LHCN-M2 (cell line): ENCODE data around the gene ZMYND12. TPM values are rescaled to one million over a fixed set of nuclear protein-coding genes. Genes with fewer than 3 reads are reported as not detected.
"Not testable (repeated sequence)": the region's sequence is repeated elsewhere in the genome, so short reads cannot be mapped to it uniquely, and the experiment has no call there.

Source experiments
- DNase-seq: peaks from one replicate; pipeline ENCODE4 v3.0.0-alpha.2; 2012; ENCODE audit warnings: low read depth
- polyA plus RNA-seq: library from polyadenylated mRNA; unstranded; fragments of >200 nt; gene quantifications from one replicate; pipeline ENCODE4 v1.2.1, GENCODE V29; 2012; ENCODE audit warnings: missing spikeins
- total RNA-seq: library from RNA; depleted of rRNA; stranded (reverse); fragments of >200 nt; gene quantifications from 2 replicates; pipeline ENCODE4 v1.2.3, GENCODE V29; 2014; rRNA removed

The ZMYND12 gene, protein sequence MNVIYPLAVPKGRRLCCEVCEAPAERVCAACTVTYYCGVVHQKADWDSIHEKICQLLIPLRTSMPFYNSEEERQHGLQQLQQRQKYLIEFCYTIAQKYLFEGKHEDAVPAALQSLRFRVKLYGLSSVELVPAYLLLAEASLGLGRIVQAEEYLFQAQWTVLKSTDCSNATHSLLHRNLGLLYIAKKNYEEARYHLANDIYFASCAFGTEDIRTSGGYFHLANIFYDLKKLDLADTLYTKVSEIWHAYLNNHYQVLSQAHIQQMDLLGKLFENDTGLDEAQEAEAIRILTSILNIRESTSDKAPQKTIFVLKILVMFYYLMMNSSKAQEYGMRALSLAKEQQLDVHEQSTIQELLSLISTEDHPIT
- total RNA-seq: not detected in 2 replicates
- polyA plus RNA-seq: 0.07 TPM

- peak; percentile 83 for DNase-seq
These were observed at the start of gene ZMYND12, which contains the start of gene PPCS for GRCh38 chr1:42456010-42456753. TSS of gene ZMYND12 (minus strand) at chr1:42456022. CDS start at chr1:42455997, 25 bp downstream. TSS of gene PPCS (plus strand) at chr1:42456543. CDS start at chr1:42456566, 23 bp downstream.

- no peak for DNase-seq
These were observed 48.8 kb upstream of the ZMYND12 start for GRCh38 chr1:42504535-42505128.

- DNase-seq: not testable (repeated sequence)
These were observed 46.2 kb upstream of the ZMYND12 start for GRCh38 chr1:42502031-42502430.

DNA sequence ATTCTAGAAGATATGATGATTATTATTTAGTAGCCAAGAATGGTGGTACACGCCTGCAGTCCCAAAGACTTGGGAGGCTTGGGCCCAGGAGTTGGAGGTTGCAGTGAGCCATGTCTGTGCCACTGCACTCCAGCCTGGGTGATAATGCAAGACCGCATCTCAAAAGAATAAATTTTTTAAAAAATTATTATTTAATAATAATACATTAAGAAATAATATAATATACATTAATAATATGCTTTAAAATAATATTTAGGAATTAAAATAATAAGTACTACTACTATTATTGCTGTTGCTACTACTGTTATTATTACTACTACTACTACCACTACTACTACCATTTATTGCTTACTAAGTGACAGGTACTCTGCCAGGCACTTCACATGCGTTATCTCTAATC is 34.4 kb upstream of the ZMYND12 start:
- DNase-seq: no peak

- DNase-seq: peak; percentile 83
These were observed 28.6 kb upstream of the ZMYND12 start for GRCh38 chr1:42484382-42484781.

- no peak for DNase-seq
These were observed 26.9 kb upstream of the ZMYND12 start for GRCh38 chr1:42482635-42483153.

DNA sequence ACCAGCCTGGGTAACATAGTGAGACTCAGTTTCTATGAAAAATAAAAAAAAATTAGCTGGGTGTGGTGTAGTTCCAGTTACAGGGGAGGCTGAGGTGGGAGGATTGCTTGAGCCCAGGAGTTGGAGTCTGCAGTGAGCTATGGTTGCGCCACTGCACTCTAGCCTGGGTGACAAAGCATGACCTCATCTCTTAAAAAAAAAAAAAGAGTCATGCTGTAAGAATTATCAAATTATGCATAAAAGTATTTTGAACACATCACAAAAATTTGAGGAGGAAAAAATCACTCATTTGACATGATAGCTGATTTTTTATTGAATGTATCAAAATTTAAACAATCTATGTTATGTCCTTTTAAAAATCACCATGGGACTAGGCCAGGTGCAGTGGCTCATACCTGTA is 25.1 kb upstream of the ZMYND12 start:
- peak; percentile 15 for DNase-seq

DNA sequence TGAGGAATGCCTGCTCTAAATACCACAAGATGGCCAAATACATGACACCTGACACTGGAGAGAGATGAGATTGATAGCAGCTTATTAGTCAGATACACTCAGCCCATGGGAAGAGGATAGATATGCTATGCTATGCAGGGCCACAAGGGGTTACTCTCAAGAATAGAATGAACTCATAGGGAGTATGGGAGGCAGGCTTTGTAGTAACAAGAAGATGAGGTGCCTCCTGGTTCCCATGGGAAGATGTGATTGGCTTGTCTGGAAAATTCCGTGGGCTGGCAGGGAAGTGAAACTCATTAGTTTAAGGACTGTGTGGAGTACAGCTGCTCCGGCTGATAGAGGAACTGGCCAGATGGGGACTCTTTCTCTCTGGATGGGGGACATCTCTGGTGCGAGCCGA is 23.8 kb upstream of the ZMYND12 start:
- DNase-seq: peak; percentile 49

DNA sequence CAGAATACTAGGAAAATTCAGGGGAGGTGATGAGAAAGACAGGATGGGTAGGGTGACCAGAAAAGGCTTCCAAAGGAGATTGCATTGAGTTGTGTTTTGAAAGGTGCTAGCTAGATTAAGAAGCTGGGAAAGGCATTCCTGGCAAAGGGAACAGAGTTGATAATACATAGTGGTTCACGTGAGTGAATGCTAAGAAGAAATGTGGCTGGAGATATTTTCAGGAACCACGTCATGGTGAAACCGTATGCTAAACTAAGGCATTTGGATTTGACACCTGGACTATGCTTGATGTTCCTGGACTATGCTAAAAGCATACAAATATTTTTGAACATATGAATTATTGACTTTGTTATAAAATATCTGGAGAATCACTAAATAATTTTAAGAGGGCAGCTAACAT is 22.0 kb upstream of the ZMYND12 start:
- DNase-seq: no peak

- DNase-seq: not testable (repeated sequence)
These were observed 21.5 kb upstream of the ZMYND12 start for GRCh38 chr1:42477354-42477753.

GRCh38 chr1:42476605-42477004 is 20.8 kb upstream of the ZMYND12 start:
- DNase-seq: no peak

- DNase-seq: no peak
These were observed 13.9 kb upstream of the ZMYND12 start for GRCh38 chr1:42469727-42470126.

- no peak for DNase-seq
These were observed 10.2 kb upstream of the ZMYND12 start for GRCh38 chr1:42466030-42466429.

DNA sequence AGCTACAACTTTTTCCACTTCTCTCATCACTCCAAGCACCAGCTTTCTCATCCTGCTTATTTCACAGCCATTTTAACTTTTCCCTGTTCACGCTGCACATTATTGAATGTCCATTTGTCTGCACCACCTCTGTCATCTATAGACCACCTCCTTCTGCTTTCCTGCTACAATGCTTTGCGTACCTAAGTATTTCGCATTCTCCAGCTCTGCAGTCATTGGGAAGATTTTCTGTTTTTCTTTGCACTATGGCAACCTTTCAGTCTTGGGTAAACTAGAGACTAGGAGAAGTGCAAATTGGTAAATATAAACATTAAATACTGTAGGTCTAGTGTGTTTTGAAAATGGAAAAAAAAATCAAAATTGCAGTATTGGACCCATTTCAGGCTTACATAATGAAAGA is 8.1 kb upstream of the ZMYND12 start:
- no peak for DNase-seq

GRCh38 chr1:42462828-42463763 is 7.3 kb upstream of the ZMYND12 start, which contains the start of gene CCDC30:
TSS of gene CCDC30 (plus strand) at chr1:42463286. CDS start at chr1:42480552, 17,266 bp downstream.
- peak; percentile 98 for DNase-seq

DNA sequence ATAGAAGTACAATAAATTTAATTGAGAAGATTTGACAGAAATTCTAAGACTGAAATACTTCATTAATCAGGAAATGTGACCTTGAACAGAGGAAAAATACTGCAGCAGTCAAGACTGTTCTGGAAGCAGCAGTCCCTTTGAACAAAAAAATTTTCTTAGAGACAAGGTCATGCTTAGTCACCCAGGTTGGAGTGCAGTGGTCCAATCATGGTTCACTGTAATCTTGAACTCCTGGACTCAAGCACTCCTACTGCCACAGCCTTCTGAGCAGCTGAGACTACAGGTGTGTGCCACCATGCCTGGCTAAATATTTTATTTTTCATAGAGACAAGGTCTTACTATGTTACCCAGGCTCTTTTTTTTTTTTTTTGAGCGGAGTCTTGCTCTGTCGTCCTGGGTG is 5.4 kb upstream of the ZMYND12 start:
- no peak for DNase-seq

- peak; percentile 48 for DNase-seq
These were observed 900 bp upstream of the ZMYND12 start for GRCh38 chr1:42456754-42457089.

GRCh38 chr1:42454403-42454802 is 1.4 kb downstream of the ZMYND12 start:
- no peak for DNase-seq

DNA sequence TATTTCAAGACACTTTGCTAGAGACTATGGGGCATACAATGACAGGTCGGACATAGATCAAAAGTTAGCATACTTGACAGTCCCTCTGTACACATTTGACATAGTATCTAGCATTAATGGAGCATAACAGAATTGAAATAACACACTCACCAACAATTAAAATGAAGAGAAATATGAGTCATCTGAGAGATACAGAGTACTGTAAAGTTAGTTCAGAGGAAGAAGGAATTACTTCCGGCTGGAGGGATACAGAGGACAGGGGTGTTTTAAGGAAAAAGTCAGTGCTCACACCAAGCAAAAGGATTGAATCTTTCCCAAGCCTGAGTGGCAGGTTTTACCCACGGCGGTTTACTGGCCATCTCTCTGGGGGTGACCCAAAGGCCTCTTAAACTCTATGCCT is 2.4 kb downstream of the ZMYND12 start:
- DNase-seq: no peak

DNA sequence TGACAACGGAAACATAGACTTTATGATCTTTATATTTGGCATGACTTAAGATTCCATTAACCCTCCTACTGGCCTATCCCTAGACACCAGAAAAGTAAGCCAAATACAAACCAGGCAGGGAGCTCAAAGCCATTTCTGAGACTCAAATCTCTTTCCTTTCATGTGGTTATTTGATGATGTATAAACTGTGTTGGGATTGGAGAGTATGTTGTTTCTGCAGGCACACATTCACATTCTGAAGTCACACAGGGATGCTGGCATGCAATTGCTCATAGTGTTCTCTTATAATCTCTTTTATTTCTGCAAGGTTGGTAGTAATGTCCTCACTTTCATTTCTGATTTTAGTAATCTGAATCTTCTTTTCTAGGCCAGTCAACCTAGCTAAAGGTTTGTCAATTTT is 5.8 kb downstream of the ZMYND12 start:
- DNase-seq: no peak

GRCh38 chr1:42449256-42449655 is 6.6 kb downstream of the ZMYND12 start:
- DNase-seq: no peak
